ENCODE data around the gene MCRIP2.

The MCRIP2 gene

GRCh38 chr16:617855-618254 is 23.8 kb upstream of the MCRIP2 start:
- DNase-seq, result no peak

GRCh38 chr16:619476-620100 is 22.0 kb upstream of the MCRIP2 start:
- no peak for DNase-seq

- no peak for DNase-seq
Observed at GRCh38 chr16:620700-621525, 20.7 kb upstream of the MCRIP2 start.

GRCh38 chr16:621526-622105 is 20.0 kb upstream of the MCRIP2 start:
- no peak for DNase-seq

- no peak for DNase-seq
Observed at GRCh38 chr16:622920-623280, 18.7 kb upstream of the MCRIP2 start.

GRCh38 chr16:624526-625070 is 17.0 kb upstream of the MCRIP2 start:
- DNase-seq, result no peak

GRCh38 chr16:625117-625976 is 16.3 kb upstream of the MCRIP2 start:
- no peak for DNase-seq

GRCh38 chr16:625977-626765 is 15.5 kb upstream of the MCRIP2 start:
- DNase-seq, result no peak

- DNase-seq, result no peak
Observed at GRCh38 chr16:626787-627453, 14.7 kb upstream of the MCRIP2 start.

- DNase-seq, result no peak
Observed at GRCh38 chr16:627454-628239, 14.0 kb upstream of the MCRIP2 start.

GRCh38 chr16:628321-629061 is 13.1 kb upstream of the MCRIP2 start:
- DNase-seq, result no peak

- no peak for DNase-seq
Observed at GRCh38 chr16:629185-629832, 12.3 kb upstream of the MCRIP2 start.

- DNase-seq, result no peak
Observed at GRCh38 chr16:629833-630248, 11.8 kb upstream of the MCRIP2 start.

GRCh38 chr16:630249-630814 is 11.3 kb upstream of the MCRIP2 start:
- DNase-seq, result no peak

GRCh38 chr16:630815-631405 is 10.7 kb upstream of the MCRIP2 start, which contains the start of gene WFIKKN1:
Gene WFIKKN1 (plus strand): TSS chr16:630985. CDS start chr16:631254, 269 bp downstream.
- DNase-seq, result no peak

GRCh38 chr16:631808-632358 is 9.7 kb upstream of the MCRIP2 start:
- no peak for DNase-seq

- DNase-seq, result no peak
Observed at GRCh38 chr16:632486-633335, 8.9 kb upstream of the MCRIP2 start.

Measured in T-helper 2 cell (primary cell).